SH-SY5Y (cell line): ENCODE data around the gene CAND2.

Experiments
- GATA2 ChIP-seq: IDR thresholded peaks from 2 replicates; pipeline ENCODE4 v1.6.1; 2011; ENCODE audit warnings: mild to moderate bottlenecking, low read depth, low read length
- GATA3 ChIP-seq: IDR thresholded peaks from 2 replicates; pipeline ENCODE4 v1.6.1; 2011; ENCODE audit warnings: low read depth, mild to moderate bottlenecking, low read length, moderate library complexity

Gene CAND2

DNA sequence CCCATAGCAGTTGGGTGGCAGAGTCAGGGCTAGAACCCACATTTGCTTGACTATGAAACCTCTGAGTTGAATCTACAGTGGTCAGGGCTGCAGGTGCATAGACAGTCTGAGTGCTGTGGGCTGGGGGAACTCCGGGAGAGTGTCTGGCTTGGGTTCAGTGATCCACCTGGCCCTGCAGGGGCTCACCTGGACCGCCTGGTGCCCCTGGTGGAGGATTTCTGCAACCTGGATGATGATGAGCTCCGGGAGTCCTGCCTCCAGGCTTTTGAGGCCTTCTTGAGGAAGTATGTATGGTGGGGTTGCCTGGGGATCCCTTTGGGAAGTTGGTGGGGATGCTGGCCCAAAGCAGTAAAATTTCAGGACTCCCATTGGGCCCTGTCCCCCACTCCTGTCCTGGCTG lies 16.3 kb downstream of the CAND2 start:
- TF ChIP-seq GATA2 (no peak), GATA3 (no peak)

DNA sequence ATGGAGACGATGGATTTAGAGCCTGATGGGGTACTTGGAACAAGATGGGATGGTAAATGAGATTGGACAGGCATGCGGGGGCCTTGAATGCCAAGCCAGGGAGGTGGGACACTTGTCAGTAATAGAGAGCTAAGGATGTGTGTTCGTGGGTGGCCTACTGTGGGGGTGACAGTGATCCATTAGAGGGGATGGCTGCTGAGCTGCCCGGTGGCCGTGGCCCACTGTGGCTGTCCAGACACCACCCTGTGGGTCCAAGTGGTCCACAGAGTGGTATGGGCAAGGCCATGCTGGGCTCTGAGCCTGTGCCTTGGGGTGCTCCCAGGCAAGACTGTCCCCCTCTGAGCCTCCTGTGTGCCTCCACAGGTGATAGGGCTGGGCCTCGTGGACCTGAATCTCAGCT lies 17.5 kb downstream of the CAND2 start:
- TF ChIP-seq GATA3 (no peak), GATA2 (no peak)

DNA sequence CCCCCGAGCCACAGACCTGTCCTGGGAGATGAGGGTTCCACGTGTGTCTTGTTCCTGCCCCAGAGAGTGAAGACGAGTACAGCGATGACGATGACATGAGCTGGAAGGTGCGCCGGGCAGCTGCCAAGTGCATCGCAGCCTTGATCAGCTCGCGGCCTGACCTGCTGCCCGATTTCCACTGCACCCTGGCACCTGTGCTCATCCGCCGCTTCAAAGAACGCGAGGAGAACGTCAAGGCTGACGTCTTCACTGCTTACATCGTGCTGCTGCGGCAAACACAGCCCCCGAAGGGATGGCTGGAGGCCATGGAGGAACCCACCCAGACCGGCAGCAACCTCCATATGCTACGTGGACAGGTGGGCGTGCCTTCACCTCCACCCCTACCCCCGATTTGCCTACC lies 18.6 kb downstream of the CAND2 start:
- TF ChIP-seq GATA3 (no peak), GATA2 (no peak)

DNA sequence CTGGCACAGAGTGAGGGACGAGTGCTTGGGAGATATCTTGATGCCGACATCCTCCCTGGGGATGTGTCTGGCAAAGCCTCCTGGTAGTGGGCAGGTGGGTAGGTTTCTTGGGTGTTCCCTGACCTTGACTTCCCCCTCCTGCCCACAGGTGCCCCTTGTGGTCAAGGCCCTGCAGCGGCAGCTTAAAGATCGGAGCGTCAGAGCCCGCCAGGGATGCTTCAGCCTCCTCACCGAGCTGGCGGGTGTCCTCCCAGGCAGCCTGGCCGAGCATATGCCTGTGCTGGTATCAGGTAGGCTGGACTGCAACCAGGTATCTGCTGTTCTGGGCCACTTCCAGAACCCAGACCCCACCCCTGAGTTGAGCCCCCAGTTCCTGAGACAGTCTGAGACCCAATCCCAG lies 19.2 kb downstream of the CAND2 start:
- TF ChIP-seq GATA2, result no peak
- TF ChIP-seq GATA3, result no peak

DNA sequence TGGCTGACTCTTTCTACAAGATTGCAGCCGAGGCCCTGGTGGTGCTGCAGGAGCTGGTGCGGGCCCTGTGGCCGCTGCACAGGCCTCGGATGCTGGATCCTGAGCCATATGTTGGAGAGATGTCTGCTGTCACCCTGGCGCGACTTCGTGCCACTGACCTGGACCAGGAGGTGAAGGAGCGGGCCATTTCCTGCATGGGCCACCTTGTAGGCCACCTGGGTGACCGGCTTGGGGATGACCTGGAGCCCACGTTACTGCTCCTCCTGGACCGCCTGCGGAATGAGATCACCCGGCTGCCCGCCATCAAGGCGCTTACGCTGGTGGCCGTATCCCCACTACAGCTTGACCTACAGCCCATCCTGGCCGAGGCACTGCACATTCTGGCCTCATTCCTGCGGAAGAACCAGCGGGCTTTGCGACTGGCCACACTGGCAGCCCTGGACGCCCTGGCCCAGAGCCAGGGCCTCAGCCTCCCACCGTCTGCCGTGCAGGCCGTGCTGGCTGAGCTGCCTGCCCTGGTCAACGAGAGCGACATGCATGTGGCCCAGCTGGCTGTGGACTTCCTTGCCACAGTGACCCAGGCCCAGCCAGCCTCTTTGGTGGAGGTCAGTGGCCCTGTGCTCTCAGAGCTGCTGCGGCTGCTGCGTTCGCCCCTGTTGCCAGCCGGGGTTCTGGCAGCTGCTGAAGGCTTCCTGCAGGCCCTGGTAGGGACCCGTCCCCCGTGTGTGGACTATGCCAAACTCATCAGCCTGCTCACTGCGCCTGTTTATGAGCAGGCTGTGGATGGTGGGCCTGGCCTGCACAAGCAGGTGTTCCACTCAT lies 20.3 kb downstream of the CAND2 start:
- TF ChIP-seq GATA3, result no peak
- TF ChIP-seq GATA2, result no peak

DNA sequence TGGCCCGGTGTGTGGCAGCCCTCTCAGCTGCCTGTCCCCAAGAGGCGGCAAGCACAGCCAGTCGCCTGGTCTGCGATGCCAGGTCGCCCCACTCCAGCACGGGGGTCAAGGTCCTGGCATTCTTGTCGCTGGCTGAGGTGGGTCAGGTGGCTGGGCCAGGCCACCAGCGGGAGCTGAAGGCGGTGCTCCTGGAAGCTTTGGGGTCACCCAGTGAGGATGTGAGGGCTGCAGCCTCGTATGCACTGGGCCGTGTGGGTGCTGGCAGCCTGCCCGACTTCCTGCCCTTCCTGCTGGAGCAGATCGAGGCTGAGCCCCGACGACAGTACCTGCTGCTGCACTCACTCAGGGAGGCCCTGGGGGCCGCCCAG lies 20.8 kb downstream of the CAND2 start:
- TF ChIP-seq GATA2 (no peak), GATA3 (no peak)

DNA sequence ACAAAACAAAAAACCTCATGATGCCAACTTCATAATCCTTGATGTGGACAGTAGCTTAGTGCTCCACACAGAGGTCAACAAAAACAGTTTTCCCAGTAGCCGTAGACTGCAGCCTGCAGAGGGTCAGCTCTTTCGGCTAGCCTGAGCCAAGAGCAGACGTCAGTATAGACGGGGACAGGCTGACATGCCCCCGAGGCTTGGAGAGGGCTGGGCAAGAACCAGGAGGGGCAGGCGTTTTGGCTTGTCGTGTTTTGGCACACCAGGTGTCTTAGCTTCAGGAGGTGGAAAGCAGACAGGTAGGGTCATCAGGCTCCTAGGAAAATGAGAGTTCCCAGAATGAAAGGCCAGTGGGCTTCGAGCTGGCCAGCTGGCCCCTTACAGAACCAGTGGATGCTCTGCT lies 21.8 kb downstream of the CAND2 start:
- TF ChIP-seq GATA3 (no peak), GATA2 (no peak)

DNA sequence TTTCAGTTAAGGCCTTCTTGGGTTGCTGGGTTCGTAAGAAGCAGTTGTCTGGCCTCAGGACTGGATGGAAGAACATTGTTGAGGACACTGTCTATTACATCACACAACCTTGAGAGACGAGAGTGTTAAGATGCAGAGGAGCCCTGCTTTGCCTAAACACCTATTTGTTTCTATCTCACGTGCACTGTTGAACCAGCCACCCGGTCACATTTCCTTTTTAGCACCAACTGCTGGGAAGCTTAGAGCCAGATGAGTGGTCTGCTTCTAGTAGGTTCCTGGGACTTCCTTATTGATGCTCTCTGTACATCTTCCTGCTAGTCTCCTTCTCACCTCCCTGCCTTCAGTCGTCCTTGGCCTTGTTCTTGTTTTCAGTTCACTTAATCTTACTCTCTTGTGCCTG lies 22.3 kb downstream of the CAND2 start:
- no peak for TF ChIP-seq GATA2
- TF ChIP-seq GATA3, result no peak

DNA sequence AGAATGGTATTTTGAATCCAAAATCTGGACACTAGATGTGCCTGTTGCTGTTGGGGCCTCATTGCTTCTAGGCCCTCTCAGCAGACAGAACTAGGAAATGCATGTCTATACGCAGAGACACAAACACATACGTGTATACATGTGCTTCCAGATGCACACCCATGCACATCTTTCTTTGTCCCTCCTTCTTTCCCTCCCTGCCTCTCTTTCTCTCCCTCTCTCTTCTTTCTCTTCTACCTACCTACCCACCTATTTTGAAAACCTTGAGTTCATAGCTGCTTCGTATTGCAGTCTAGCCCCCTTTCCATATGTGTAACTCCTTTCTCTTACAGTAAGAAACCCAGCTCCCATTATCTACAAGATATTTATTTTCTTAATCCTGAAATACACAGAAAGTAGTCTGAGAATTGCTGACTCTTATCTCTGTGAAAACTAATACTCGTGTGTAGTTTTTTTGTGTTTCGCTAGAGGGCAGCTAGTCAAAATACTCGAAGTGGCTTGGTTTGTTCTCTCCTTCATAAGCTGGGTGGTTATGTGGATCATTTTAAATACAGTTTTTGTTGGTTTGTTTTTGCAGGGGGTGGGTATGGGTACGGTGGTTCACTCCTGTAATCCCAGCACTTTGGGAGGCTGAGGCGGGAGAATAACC lies 26.4 kb downstream of the CAND2 start:
- TF ChIP-seq GATA2 (no peak), GATA3 (no peak)

DNA sequence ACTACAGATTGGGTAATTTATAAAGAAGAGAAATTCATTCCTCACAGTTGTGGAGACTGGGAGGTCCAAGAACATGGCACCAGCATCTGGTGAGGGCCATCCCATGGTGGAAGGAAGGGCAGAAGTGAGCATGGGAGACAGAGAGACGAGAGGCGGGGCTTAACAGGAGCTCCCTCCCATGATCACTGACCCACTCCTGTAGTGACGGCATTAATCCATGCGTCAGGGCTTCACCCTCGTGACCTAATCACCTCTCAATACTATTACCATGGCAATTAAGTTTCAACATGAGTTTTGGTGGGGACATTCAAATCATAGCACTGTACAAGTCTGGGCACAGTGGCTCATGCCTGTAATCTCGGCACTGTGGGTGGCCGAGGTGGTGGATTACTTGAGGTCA lies 27.8 kb downstream of the CAND2 start:
- no peak for TF ChIP-seq GATA2
- TF ChIP-seq GATA3, result no peak

DNA sequence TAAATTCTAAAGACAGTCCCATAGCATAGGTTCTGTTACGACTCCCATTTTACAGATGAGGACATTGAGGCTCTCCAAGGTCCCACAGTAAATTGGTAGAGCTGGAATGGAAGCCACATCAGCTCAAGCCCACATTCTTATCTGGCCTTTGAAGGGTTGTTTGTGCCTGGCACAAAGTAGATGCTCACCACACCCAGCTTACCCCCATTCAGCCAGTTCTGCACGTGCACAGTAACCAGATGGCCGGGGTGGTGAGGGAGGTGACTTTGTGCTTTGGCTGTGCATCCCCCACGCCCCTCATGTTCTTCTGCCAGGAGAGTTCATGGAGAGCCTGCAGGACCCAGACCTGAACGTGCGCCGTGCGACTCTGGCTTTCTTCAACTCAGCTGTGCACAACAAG lies 28.7 kb downstream of the CAND2 start:
- TF ChIP-seq GATA2, result no peak
- TF ChIP-seq GATA3, result no peak

DNA sequence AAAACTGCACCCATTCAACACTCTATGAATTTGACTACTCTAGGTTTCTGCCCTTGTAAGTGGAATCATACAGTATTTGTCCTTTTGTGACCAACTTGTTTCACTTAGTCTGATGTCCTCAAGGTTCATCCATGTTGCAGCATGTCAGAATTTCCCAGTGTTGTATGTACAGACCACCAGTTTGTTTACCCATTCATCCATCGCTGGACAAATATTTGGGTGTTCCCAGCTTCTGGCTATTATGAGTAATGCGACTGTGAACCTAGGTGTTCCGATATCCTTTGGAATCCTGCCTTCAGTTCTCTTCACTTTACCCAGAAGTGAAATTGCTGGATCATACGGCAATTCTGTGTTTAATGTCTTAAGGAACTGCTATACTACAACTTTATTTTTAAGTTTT lies 32.3 kb downstream of the CAND2 start:
- TF ChIP-seq GATA2, result no peak
- TF ChIP-seq GATA3, result no peak

DNA sequence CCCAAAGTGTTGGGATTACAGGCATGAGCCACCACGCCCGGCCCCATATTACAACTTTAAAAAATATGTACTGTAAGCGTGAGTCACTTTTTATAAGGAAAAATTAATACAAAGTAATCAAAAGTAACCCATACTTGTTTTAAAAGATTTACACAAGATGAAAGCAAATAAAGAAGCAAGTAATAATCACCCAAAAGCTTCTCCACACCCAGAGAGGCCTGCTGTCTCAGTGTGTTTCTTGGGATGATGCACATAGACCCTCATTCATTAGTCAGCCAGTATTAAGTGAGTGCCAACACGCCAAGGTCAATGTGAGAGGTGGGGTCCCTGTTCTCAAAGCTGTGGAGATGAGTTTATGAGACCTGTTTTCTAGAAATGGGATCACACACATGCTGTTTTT lies 32.9 kb downstream of the CAND2 start:
- TF ChIP-seq GATA2 (no peak), GATA3 (no peak)

DNA sequence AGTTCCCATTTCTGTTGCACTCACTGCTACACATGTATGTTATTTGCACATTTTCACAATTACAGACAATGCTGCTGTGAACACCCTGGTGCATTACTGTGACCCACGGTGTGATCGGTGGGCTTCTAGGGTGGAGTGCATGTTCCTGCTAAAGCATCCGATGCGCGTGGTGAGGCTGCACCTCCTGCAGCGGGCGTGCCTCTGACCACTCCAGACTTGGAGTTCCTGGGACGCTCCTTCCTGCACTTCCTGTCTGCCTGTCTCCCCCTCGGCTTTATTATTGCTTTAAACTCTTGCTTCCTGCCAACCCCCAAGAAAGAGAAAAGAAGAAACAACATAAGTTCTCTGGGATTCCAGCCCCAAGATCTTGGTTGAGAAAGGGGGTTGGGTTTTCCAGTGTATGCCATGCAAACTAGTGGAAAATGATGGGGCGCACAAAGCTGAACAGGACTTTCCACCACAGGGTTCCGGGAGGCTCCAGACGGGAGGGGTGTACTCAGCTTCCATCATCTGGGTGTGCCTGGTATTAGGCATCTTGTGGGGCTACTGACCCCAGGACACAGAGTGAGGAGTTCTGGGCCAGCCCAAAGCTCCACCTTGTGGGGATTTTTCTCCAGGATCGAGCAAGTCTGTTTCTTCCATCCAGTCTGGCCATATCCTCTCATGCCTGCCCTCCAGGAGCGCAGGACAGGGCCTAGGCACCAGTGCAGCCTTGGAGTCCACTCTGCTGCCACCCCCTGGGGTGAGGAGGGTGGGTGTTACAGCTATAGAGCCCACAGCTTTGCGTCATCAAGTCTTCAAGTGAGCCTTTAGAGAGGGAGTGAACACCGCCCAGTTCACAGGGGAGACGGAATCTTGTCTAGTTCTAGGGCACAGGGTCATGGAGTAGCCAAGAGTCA lies 33.7 kb downstream of the CAND2 start:
- no peak for TF ChIP-seq GATA3
- no peak for TF ChIP-seq GATA2
